GM12864 (cell line): Measurements from ENCODE around the gene THADA.

Experiments
- DNase-seq: peaks from one replicate; pipeline ENCODE4 v3.0.0-alpha.2; 2011; ENCODE audit warnings: low read depth
- H3K4me3 ChIP-seq: 2 replicates; pipeline ENCODE4 v1.5.1; 2011; ENCODE audit warnings: mild to moderate bottlenecking, low read depth, low read length, control low read depth
- TF ChIP-seq, protein P1 (sequence below): IDR thresholded peaks from 2 replicates; pipeline ENCODE4 v1.5.1; 2011; ENCODE audit warnings: low read depth, mild to moderate bottlenecking, moderate library complexity, low read length, control low read depth, inconsistent platforms; ENCODE audit errors: missing control alignments

THADA gene

DNA sequence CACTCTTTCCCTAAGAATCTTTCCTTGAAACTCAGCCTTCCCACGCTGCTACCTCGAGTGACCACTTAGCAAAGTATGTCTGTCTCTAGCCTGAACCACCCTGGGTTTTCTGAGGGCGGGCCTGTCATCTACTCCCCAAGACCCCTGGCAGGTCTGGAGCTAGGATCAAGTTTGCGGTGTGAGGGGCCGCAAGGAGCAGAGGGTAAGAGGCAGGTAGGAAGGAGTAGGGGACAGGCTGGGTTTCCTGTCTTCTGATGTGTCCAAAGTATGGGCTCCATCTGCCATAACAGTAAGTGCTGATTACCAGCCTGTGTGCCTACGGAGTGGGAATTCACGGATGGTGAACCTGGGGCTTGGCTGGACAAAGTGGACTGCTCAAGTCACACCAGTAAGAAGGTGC, 394.8 kb downstream of the THADA start:
- TF ChIP-seq, protein P1, sequence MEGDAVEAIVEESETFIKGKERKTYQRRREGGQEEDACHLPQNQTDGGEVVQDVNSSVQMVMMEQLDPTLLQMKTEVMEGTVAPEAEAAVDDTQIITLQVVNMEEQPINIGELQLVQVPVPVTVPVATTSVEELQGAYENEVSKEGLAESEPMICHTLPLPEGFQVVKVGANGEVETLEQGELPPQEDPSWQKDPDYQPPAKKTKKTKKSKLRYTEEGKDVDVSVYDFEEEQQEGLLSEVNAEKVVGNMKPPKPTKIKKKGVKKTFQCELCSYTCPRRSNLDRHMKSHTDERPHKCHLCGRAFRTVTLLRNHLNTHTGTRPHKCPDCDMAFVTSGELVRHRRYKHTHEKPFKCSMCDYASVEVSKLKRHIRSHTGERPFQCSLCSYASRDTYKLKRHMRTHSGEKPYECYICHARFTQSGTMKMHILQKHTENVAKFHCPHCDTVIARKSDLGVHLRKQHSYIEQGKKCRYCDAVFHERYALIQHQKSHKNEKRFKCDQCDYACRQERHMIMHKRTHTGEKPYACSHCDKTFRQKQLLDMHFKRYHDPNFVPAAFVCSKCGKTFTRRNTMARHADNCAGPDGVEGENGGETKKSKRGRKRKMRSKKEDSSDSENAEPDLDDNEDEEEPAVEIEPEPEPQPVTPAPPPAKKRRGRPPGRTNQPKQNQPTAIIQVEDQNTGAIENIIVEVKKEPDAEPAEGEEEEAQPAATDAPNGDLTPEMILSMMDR = no peak
- DNase-seq = no peak

DNA sequence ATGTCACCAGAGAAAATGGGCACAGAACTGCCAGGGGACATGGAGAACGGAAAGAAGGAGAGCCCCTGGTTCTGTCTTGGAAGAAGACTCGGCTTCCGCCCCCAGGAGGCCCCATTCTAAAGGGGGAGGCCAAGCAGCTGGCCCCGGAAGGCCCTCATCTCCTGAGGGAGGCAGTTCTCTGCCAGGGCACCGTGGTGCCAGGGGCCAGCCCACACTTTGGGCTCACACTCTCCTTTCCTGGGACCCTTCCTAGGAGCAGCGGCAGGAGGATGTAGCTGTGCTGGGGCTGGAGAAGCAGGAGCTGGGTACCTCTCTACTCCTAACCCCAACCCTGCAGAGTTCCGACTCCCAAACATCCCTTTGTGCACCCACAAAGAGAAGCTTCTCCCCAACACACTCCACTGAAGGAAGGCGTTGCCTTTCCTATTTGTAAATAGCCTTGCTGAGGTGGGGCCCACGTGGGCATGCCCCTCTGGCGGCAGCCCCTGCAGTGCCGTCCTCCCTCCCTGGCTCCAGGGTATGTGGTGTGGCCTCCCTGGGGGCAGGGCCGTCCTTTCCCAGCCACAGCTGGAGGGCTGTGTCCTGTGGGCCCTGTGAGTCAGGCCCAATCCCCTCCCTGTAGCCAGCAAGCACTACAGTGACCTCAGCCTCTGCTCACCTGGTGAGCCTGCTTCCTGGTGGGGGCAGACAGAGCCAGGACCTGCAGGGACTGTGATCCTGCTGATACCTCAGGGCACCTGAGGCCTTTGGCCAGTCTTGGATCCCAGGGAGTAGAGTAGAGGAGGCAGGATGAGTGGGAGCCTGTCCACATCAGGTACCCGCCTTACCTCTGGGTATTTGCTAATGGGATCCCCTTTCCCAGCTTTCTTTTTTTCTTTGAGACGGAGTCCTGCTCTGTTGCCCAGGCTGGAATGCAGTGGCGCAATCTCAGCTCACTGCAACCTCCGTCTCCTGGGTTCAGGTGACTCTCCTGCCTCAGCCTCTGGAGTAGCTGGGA, 396.0 kb downstream of the THADA start:
- DNase-seq = no peak
- no peak overlapping the region for H3K4me3 ChIP-seq
- TF ChIP-seq, protein P1 = no peak

More for the DNA sequence above, 394.8 kb downstream of the THADA start:
- H3K4me3 ChIP-seq = no peak overlapping the region

DNA sequence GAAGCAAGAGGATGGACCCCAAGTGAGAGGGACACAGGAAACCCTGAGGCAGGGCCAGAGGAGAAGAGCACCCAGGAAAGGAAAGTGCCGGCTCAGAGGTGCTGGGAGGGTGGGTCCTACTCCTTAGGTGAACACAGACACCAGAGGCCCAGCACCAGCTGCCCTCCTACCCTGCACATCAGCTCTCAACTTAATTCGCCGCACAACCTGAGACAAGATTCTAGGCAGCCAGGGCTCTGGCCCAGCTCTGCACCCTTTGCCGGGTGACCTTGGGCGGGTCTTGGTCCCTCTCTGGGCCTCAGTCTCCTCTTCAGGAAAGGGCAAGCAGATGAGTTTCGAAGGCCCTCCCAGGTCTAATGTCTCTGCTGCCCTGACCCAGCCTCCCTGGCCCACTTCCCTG, 397.6 kb downstream of the THADA start:
- TF ChIP-seq, protein P1 = no peak
- no peak for DNase-seq

DNA sequence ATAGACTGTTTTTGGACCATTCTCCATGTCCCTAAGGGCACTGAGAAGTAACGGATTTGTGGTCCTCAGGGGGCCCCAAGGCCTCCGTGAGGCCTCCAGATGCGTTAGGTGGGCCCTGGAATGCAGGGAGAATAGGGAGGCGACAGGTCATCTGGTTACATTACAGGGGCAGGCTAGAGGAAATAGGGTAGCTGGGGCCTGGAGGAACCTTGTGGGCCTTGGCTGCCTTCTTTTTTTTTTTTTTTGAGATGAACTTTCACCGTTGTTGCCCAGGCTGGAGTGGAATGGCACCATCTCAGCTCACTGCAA, 398.3 kb downstream of the THADA start:
- DNase-seq = no peak
- H3K4me3 ChIP-seq = no peak overlapping the region
- TF ChIP-seq, protein P1 = no peak

More for the DNA sequence above, 397.6 kb downstream of the THADA start:
- no peak overlapping the region for H3K4me3 ChIP-seq

DNA sequence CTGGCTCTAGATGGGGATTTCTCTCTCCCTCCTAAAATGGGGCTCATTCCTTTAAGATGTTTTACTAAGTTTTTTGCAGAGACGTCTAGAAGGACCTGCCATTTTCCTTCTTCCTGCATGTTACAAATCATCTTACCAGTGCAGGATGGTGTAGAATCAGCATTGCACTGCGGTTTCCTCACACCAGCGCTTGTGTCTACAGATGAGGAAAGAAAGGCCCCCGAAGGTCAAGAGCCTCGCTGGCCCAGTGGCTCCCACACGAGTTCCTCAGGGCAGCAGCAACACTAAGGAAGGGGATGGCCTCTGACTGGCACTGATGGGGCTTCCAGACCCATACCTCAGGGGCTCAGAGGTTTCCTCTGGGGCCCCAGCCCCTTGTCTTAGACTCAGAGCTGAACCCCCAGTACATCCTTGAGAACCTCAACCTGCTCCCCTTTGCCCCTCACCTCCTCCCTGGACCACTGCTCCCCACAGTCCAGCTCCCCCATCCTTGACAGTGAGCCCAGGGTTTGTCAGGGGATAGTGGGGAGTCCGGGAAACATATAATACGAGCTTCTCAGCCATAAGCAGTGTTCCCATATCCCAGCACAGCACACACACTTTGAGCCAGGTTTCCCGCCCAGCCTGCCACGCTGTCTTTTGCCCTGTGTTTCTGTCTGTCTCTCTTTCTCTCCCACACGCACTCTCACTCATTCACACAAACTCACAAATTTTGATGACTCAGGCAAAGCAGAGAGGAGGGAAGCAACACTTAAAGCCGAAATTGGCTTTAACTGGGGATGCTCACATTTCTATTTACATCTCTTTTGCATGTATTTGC, 398.9 kb downstream of the THADA start:
- TF ChIP-seq, protein P1 = no peak
- no peak for DNase-seq
- no peak overlapping the region for H3K4me3 ChIP-seq

DNA sequence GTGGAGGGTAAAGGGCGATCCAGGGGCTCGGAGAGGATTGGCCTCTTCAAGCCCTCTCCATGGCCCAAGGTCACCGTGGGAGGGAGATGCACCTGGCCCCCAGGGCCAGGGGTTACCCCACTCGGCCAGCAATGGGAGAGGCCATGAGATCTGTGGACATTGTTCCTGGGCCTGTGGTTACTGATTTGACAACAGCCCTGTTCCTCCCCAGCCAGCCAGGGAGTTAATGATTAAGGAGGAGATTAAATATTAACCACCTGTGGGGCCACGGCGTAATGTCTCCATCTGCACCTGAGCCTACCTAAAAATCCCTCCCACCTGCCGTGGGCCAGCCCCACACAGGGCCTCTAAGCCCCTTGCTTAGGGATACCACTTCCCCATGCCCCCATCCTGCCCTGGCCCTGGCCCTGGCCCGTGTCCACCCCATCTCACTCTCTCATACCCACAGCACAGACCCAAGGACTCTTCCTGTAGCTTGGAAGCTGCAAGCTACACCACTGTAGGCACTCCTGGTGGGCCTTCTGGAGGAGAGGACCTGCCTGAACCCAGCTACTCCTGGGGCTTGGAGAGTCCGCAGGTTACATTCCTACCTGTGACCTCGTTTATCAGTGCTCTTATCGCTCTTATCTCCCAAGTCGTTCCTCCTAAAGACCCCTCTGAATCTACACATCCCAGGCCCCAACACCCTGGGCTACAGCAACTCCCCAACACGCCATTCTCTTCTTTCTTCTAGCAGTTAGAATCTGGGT, 401.5 kb downstream of the THADA start:
- no peak for DNase-seq
- TF ChIP-seq, protein P1 = no peak
- H3K4me3 ChIP-seq = no peak overlapping the region
